Suprapubic skin (tissue), 4 donors: ENCODE measurements around the gene KLRC3.

Experiments
- CTCF ChIP-seq, 2 donors: fragments of 200-600 bp in 1 of 2; fragments of 450-650 bp in 1 of 2; sonication (generic) in 1 of 2; IDR thresholded peaks; one replicate each; pipeline ENCODE4 v1.5.1; 2016 to 2019; ENCODE audit warnings: antibody characterized with exemption in 2 of 2, mild to moderate bottlenecking in 1 of 2, moderate library complexity in 1 of 2
- EP300 ChIP-seq: sonication (generic); formaldehyde crosslinking; IDR thresholded peaks from one replicate; pipeline ENCODE4 v1.6.1; 2017; ENCODE audit warnings: antibody characterized with exemption
- POLR2A ChIP-seq, 2 donors: fragments of 450-650 bp; IDR thresholded peaks; one replicate each; pipeline ENCODE4 v1.6.1; 2017; ENCODE audit warnings: antibody characterized with exemption in 2 of 2, mild to moderate bottlenecking in 2 of 2, moderate library complexity in 2 of 2
- POLR2AphosphoS5 ChIP-seq, 3 donors: sonication (generic); formaldehyde crosslinking; IDR thresholded peaks; one replicate each; pipeline ENCODE4 v1.6.1; 2017; ENCODE audit warnings: antibody characterized with exemption in 3 of 3

DNA sequence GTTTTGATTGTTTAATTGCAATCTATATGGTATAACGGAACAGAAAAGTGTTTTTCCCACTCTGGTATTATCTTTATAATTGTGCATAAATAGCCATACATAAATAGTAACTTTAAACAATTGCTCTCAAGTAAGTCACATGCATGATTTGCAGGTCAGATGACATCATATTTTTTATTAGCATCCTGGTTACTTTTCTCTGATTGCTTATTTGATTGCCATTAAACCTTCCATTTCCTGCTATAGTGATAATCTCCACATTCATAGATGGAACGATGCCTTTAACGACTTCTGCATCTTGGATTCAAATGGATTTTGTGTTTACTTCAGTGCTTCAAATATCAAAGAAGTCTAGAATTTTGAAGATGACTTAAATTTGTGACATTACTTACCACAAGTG lies 27.1 kb downstream of the KLRC3 start:
- no peak for TF ChIP-seq POLR2A (IDR thresholded peaks at IDR 0.05)
- TF ChIP-seq POLR2AphosphoS5 (IDR thresholded peaks at IDR 0.05): no peak
- no peak for TF ChIP-seq CTCF (IDR thresholded peaks at IDR 0.05)
- no peak for TF ChIP-seq EP300
